AG09319 (cell line): ENCODE results near the gene SYNRG.

ENCODE experiments used
- DNase-seq: peaks from one replicate; pipeline ENCODE4 v3.0.0-alpha.2; 2010; ENCODE audit warnings: low read depth; ENCODE audit errors: extremely low read depth
- CTCF ChIP-seq: IDR thresholded peaks from 2 replicates; pipeline ENCODE4 v1.5.1; 2011; ENCODE audit warnings: low read depth, mild to moderate bottlenecking, inconsistent platforms, low read length, moderate library complexity

Gene SYNRG

DNA sequence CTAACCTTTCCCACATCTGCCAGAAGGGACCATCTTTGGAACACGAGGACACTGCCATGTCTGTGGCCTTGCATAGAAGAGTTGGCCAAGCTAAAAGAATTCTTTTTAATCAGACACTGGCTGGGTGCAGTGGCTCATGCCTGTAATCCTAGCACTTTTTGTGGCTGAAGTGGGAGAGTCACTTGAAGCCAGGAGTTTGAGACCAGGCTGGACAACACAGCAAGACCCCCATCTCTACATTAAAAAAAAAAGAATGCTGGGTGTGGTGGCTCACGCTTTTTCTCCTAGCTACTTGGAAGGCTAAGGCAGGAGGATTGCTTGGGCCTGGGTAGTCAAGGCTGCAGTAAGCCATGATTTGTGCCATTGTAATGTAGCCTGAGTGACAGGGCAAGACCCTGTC, 128.8 kb downstream of the SYNRG start:
- DNase-seq = no peak
- no peak for TF ChIP-seq CTCF

- TF ChIP-seq CTCF = no peak
- no peak for DNase-seq
These were observed 130.2 kb downstream of the SYNRG start for GRCh38 chr17:37479025-37479424.

- DNase-seq = no peak
- TF ChIP-seq CTCF = no peak
These were observed 131.0 kb downstream of the SYNRG start for GRCh38 chr17:37478187-37478586.

DNA sequence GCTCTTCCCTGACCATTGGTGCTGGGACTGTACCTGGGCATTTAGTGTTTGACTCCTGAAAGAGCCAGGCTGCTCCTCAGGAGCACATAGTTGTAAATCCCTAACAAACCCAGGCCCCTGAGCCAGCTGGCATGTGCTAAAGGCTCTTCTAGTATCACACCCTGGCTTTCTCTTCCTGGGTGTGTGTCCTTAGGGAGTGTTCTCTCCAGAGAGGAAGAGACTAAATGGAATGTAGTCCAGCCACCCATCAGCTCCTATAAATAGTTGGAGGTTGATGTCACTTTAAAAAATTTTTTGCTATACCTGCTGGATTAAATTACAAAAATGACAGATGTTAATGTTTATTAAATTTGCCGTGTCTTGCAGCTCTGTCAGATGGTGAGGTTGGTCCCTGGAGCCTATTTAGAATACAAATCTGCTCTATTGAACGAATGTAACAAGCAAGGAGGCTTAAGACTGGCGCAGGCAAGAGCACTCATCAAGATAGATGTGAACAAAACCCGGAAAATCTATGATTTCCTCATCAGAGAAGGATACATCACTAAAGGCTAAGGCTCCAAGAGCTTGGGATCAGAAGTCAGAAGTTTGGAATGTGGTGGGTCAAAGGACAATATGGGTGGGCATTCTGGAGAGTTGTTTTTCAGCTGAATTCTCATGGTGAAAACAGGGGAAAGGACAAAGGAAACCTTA, 132.6 kb downstream of the SYNRG start:
- TF ChIP-seq CTCF = no peak
- DNase-seq = no peak

- no peak for DNase-seq
- no peak for TF ChIP-seq CTCF
These were observed 133.3 kb downstream of the SYNRG start for GRCh38 chr17:37475731-37476420.

DNA sequence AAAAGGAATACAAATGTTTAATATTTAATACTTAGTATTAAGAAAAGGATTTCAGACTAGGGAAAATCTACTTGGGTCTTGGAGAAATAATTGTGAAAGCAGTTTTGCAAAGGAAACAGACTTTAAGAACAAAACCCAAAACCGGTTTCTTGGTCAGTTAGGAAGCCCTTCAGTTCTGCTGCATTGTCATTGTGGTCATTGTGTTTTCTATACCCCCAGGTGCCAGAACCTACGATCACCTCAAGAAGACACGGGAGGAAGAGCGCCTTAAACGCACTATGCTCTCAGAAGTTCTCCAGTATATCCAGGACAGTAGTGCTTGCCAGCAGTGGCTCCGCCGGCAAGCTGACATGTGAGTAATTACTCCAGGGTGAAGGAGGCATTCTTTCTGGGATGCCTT, 139.0 kb downstream of the SYNRG start:
- no peak for DNase-seq
- TF ChIP-seq CTCF = no peak

DNA sequence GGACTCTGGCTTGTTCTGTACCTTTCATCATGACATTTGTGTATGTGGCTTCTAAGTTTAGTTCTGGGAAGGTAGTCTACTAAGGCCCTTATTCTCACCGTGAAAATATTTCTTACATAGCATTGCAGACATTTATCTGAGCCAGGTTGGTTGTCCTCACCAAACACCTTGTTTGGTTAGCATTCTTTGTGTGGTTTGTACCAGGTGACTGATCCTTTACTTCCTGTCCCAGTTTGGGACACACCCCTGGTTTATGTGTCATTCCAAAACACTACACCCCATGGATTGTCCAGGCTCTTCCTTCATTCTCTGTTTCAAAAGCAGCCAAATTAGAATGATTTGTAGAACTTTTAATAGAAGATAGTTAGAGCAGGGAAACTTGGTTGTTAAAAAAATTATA, 142.7 kb downstream of the SYNRG start:
- DNase-seq = no peak
- TF ChIP-seq CTCF = no peak
